ENCODE measurements around the gene KCNK4.

DNA sequence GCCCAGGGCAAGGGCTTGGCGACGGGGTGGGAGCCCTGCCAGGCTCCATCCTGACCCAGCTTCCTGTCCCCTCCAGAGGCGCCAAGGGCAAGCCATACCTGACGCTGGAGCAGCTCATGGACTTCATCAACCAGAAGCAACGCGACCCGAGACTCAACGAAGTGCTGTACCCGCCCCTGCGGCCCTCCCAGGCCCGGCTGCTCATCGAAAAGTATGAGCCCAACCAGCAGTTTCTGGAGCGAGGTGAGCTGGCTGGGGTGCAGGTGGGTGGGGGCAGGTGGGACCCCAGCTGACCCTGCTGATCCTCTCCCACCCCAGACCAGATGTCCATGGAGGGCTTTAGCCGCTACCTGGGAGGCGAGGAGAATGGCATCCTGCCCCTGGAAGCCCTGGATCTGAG is 34.8 kb upstream of the KCNK4 start:
- TF ChIP-seq, protein P1, sequence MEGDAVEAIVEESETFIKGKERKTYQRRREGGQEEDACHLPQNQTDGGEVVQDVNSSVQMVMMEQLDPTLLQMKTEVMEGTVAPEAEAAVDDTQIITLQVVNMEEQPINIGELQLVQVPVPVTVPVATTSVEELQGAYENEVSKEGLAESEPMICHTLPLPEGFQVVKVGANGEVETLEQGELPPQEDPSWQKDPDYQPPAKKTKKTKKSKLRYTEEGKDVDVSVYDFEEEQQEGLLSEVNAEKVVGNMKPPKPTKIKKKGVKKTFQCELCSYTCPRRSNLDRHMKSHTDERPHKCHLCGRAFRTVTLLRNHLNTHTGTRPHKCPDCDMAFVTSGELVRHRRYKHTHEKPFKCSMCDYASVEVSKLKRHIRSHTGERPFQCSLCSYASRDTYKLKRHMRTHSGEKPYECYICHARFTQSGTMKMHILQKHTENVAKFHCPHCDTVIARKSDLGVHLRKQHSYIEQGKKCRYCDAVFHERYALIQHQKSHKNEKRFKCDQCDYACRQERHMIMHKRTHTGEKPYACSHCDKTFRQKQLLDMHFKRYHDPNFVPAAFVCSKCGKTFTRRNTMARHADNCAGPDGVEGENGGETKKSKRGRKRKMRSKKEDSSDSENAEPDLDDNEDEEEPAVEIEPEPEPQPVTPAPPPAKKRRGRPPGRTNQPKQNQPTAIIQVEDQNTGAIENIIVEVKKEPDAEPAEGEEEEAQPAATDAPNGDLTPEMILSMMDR (IDR thresholded peaks at IDR 0.05): no peak
- no peak for TF ChIP-seq EZH2 (IDR thresholded peaks at IDR 0.05)

Measured in neural progenitor cell (in vitro differentiated cells).